Measurements from ENCODE around the gene DRG1.
"Not testable (repeated sequence)": the region's sequence is repeated elsewhere in the genome, so short reads cannot be mapped to it uniquely, and the experiment has no call there.

DRG1 gene

DNA sequence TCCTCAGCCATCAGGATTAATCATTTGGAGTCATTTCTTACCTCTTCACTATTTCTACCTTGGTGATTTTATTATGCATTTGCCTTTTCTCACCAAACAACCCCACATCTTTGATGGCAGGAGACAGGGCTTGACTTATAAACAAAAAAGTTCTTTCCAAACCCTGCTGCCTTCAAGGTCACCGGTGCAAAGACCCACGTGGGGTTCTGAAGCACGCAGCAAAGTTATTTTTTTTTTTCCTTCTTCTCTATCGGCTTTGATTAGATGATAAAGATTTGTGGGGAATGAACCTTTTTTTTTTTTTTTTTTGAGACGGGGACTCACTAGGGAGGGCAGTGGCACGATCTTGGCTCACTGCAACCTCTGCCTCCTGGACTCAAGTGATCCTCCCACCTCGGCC, 44.1 kb downstream of the DRG1 start:
- DNase-seq: no peak

DNA sequence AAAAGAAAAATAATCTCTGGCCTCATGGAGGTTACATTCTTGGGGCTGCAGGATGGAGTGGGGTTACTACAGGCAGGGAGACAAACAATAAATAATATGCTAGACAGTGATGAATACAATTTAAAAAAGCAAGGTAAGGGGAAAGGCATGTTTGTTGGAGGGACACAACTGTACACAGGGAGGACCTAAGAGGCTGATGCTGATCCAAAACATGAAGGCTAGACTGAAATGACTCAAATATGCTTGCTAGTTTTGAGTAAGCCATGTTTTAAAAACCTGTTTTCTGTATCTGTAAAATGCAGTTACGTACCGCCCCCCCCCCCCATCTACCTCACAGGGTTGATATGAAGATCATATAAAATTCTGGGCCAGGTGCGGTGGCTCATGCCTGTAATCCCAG, 46.2 kb downstream of the DRG1 start:
- no peak for DNase-seq

DNA sequence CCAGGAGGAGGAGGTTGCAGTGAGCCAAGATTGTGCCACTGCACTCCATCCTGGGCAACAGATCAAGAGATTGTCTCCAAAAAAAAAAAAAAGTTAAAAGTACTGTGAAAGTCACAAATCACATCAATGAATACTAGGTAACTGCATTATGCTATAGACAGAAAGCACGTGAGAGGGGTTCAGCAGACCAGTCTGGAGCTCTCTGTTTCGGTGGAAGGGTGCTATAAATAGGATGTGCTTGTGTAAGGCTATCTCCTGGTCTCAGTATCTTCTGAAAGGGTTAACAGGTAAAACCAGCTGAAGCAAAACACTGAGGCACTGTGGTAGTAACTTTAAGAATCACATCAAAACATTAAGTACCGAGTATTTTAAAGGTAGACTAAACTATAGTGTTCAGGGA, 46.8 kb downstream of the DRG1 start:
- DNase-seq: no peak

DNA sequence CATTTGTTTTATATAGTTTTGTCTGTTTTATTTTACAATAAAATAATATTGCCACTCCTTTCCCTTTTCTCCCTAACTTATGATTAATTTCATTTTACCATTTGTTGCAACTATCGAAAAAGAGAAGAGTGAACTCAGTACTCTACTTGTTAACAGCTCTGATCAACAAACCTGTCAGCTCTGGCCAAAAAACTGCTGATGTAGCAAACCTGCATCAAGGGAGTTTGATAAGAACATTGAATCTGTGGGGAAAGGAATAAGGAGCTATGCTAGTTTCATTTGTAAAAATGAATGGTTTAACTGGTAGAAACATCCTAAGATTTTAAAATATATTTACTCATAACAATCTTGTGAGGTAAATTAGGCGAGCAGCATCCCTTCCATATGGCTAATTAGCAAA, 47.4 kb downstream of the DRG1 start:
- no peak for DNase-seq

DNA sequence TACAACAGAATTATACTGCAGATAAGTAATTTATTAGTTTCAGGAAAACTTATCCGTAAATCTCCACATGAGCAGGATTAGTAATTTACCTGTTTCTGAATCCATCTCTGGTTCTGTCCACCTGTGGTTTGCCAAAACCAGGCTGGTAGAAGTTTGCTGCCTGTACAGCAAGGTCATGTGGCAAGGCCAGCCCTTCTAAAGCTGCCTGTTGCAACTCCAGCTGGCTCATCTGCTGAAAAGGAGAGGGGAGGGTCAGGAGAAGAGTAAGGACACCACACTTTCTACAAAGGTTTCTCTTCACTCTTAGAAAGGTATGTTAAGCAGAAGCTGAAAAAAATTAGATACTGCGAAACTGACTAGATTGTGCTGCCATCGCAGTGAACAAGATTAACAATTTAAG, 47.9 kb downstream of the DRG1 start:
- DNase-seq: no peak

DNA sequence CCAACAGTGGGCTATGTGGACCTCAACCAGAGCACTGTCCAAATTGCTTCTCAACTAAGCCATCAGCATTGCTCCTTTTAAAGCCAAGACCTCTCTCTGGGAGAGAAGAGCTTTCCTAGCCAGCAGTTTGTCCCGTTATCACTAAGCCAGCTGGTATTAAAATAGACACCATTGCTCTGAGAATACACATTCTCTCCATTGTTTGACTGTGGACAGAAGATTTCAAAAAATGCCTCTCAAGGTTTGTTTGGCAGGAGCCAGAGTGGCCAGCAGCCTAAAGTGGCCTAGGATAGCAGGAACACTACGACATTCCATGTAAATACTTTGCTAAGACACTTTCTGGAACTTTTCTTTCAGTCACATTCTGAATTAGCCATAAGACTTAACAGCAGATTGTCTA, 49.0 kb downstream of the DRG1 start:
- DNase-seq: no peak

DNA sequence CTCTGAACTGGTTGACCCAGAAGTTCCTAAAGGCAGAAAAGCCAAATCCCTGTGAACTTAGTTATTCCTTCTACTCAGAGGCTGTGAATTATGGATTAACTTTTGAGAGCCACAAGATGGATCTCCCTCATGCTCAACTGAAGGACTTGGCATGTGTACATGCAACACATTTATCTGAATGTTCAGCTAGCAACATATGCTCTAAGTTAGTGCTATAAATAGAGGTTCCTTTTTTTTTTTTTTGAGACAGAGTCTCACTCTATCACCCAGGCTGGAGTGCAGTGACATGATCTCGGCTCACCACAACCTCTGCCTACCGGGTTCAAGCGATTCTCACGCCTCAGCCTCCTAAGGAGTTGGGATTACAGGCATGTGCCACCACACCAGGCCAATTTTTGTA, 50.1 kb downstream of the DRG1 start:
- DNase-seq: no peak

DNA sequence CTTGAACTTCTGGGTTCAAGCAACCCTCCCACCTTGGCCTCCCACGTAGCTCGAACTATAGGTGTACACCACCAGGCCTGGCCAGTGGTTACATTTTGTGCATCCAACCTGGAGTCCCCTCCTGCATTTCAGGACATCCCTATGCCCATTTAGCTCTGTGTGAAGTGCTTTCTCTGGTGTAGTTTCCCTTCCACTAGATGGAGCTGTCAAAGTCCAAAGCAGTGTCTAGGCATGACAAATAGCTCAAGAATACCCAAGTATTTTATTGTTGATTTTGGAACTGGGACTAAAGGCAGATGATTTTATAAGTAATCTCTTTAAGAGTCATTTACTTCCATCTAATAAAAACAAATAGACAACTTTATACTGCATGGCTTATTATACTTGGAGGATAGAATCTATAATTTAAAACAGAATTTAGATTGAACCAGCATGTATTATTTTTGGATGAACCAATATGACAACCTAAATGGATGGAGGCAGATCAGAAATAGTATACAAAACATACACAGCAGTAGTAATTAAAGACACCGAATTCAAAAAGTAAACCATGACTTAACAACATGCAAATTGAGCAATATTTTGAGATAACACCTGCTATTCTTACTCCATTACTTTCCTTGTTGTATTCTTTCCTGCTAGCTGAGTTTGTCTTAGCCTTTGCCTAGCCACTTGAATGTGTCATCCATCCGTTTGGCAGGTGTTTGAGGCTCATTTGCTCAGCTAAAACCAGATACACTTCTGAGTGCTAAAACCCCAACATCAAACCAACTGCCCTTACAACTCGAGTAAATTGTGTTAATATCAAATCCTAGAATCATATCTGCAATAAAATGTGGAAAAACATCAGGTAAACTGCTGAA, 52.5 kb downstream of the DRG1 start:
- no peak for DNase-seq

DNA sequence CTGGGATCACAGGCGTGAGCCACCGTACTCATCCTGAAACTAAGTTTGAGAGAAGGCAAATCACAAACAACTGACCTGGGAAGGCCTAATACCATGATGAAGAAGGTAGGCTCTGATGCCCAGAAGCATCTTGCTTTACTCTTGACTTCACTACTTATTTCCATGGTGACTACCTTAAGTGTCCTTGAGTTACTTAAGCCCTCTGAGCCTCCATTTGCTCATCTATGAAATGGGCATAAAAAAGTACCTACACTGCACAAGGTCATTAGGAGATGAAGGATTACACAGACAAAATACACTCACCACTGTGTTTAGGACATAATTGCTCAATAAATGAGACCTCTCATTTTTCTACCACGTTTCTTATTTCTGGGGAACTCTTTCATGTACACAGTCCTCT, 62.3 kb downstream of the DRG1 start:
- no peak for DNase-seq

DNA sequence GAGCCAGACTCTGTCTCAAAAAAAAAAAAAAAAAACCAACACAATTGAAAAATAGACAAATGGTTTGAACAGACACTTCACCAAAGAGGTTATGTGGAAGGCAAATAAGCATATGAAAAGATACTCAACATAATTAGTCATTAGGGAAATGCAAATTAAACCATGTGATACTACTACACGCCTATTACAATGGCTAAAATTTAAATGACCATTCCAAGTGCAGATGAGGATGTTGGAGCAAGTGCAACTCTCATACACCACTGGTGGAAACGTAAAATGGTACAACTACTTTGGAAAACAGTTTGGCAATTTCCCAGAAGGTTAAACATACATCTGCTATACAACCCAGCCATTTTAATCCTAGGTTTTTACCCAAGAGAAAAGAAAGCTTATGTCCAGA, 65.9 kb downstream of the DRG1 start:
- DNase-seq: no peak

DNA sequence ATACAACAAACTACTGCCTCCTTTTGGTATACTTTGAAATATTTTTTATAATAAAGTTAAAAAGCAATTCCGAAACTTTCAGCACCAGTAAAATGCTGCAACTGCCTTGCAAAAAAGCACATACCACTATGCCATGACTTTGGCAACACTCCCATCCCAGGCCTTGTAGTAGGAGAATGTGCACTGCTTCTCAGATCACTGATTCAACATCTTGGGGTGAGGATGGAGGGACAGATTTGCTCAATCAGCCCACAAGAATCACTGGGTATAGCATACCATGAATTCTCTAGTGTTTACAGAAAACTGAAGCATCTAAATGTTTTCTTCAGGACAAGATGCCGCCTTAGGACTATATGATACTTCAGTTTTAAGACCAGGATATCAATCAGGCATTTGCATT, 75.3 kb downstream of the DRG1 start:
- no peak for DNase-seq

DNA sequence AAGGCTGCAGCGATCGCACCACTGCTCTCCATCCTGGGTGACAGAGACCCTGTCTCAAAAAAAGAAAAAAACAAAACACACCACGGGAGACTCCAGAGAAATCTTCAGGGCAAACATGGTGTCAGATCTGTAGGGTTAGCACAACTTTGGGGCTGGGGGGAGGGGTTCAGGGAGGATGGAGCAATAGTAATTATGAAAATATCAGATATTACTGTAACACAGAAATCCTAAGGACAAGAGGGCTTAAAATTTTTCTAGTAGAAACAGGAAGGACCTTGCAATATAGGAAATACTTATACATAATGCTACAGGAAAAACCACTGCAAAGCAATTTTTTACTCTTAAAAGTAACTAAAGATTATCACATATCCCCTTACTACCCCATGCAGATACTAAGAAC, 76.4 kb downstream of the DRG1 start:
- no peak for DNase-seq

DNA sequence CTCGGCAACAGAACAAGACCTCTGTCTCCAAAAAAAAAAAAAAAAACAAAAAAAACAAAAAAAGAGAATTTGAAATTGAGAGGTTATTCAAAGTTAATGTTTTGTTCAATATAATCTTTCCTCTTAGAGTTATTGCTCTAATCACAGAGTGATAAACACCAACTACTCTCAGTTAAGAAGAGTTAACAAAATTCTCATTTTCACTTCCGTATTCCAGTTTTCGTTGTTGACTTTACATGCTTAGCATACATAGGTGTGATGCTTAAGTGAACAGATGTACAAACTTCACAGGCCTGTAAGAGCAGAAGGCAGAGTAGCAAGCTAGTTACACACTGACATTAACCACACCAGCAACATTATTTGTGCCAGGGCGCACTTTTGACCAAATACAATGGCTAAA, 77.9 kb downstream of the DRG1 start:
- no peak for DNase-seq

DNA sequence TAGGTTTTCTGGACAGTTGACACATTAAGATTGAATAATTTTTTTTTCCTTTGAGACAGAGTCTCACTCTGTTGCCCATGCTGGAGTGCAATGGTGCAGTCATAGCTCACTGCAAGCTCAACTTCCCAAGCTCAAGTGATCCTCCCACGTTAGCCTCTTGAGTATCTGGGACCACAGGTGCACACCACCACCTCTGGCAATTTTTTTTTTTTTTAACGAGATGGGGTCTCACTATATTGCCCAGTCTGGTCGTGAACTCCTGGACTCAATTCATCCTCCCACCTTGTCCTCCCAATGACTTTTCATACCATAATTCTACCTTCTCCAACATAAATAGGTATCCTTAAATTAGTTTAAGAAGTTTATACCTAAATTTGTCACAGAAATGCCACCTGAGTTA, 81.7 kb downstream of the DRG1 start:
- no peak for DNase-seq

DNA sequence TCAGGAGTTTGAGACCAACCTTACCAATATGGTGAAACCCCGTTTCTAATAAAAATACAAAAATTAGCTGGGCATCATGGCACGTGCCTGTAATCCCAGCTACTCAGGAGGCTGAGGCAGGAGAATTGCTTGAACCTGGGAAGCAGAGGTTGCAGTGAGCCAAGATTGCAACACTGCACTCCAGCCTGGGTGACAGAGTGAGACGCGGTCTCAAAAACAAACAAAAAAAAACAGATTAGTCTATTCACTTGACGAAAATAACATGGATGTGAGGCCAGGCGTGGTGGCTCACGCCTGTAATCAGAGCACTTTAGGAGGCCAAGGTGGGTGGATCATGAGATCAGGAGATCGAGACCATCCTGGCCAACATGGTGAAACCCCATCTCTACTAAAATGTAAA, 83.1 kb downstream of the DRG1 start:
- DNase-seq: not testable (repeated sequence)
